H1 (cell line): ENCODE data around the gene TMED8.

Experiments used
- KDM1A ChIP-seq: fragments of 200-600, 300-600 bp; sonication (generic); IDR thresholded peaks from 2 replicates; pipeline ENCODE4 v1.7.1; 2016; ENCODE audit warnings: mild to moderate bottlenecking, low read length, borderline replicate concordance
- POLR2A ChIP-seq, 2 experiments: IDR thresholded peaks; 1 replicate in 1 of 2; 2 replicates in 1 of 2; pipeline ENCODE4 v1.6.1; 2011; ENCODE audit warnings: low read depth in 2 of 2, low read length in 2 of 2, mild to moderate bottlenecking in 2 of 2; ENCODE audit errors: control extremely low read depth in 1 of 2
- POLR2AphosphoS5 ChIP-seq: IDR thresholded peaks from 2 replicates; pipeline ENCODE4 v1.6.1; 2011; ENCODE audit warnings: low read depth, low read length
- SUZ12 ChIP-seq: fragments of 200-600 bp; sonication (generic); IDR thresholded peaks from 2 replicates; pipeline ENCODE4 v1.6.1; 2012; ENCODE audit warnings: mild to moderate bottlenecking, inconsistent platforms, low read length, moderate library complexity, mixed read lengths
- ZNF274 ChIP-seq: IDR thresholded peaks from 2 replicates; pipeline ENCODE4 v1.7.0; 2012; ENCODE audit warnings: low read length, borderline replicate concordance; ENCODE audit errors: extremely low read depth
- TF ChIP-seq, protein P1 (sequence below): IDR thresholded peaks from 2 replicates; pipeline ENCODE4 v1.6.1; 2011; ENCODE audit warnings: low read length, improper control_type of control experiment

DNA sequence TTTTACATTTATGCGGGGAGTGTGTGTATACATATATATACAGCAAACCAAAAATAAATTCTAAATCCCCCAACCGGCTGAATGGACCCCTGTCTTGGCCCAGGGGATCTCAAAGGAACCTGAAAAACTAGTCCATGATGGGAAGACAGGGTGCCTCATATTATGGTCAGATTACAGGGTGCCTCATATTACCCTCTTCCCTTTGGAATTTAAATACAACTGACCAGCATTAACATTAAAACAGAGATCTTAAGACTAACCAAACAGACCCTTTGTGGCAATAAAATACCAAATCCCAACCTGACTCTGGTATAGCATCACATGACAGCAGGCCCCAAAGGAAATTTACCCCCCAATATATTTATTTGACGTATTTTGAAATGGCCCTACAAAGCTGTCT lies 39.0 kb downstream of the TMED8 start:
- TF ChIP-seq SUZ12 (no peak), KDM1A (no peak), ZNF274 (no peak), POLR2A (IDR thresholded peaks at IDR 0.05; ENCODE audit: control extremely low read depth in 1 of 2, low read depth in 2 of 2, low read length in 2 of 2) (no peak), POLR2AphosphoS5 (no peak)
- TF ChIP-seq, protein P1, sequence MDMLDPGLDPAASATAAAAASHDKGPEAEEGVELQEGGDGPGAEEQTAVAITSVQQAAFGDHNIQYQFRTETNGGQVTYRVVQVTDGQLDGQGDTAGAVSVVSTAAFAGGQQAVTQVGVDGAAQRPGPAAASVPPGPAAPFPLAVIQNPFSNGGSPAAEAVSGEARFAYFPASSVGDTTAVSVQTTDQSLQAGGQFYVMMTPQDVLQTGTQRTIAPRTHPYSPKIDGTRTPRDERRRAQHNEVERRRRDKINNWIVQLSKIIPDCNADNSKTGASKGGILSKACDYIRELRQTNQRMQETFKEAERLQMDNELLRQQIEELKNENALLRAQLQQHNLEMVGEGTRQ: no peak
